Measurements from ENCODE around the gene PAPLN. TPM values are rescaled to one million over a fixed set of nuclear protein-coding genes. Genes with fewer than 3 reads are reported as not detected.
A peak's percentile ranks its signal among the peaks of the same experiment; 100 is the strongest.

PAPLN gene
- total and polyA plus RNA-seq, 4 donors, result 5.1 to 69.3 (median 25.3) TPM

DNA sequence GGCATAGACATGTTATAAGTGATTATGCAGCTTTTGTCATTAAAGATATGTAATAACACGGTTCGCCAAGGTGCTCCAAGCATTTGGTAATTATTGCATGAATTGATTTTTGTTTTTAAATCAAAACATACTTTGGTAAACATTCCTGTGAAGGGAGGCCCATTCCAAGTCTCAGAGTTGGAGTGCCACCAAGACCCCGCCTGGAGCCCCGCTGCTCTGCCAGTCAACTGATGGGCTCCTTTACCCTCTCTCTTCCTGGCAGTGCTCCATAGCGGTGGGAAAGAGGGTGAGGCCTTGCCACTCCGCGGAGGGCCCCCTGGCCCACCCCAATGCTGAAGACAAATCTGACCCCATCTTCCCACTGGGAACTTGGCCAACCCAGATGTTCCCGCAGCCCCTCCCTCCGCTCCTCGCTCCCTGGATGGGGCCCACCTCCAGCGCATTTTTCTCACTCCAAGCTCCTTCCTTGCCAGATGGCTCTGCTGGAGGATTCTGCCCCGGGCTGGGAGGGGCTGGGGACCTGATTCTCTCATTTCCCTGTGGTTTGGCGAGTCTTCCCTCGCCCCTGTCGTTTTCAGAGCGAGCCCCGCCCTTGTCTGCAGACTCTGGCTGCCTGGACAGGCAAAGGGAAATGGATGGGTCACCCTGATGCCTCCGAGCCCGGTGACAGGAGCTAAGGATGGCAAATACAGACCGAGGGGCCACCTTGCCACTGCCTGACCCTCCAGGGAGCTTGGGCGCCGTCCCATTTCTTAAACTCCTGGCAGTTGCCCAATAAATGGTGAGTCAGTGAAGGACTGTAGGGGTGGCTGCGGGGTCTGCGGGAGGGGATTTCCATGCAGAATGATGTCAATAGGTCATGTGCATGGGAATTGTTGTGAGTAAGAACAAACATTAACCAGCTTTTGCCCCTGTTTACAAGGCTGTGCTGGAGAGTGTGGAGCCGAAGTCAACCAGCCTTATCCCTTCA, 9.2 kb upstream of the PAPLN start:
- Histone ChIP-seq H3K4me3 (ENCODE audit: low read depth, low read length) (no peak overlapping the region), H3K27me3 (ENCODE audit: control insufficient read depth, insufficient read depth, low read length) (no peaks in the 10 kb centered on the region), H3K27ac (ENCODE audit: low read depth, low read length) (peak overlapping the region; percentile 22), H3K36me3 (ENCODE audit: control insufficient read depth, insufficient read depth, low read length) (peaks cover 12% of the 10 kb centered on the region), H3K9me3 (ENCODE audit: control insufficient read depth, insufficient read depth, low read length) (no peaks in the 10 kb centered on the region), H3K4me1 (ENCODE audit: control insufficient read depth, insufficient read depth, low read length) (peaks cover 15% of the 10 kb centered on the region)
- WGBS (ENCODE audit: insufficient coverage), result 25% methylated on average over 19 of the region's 25 CpGs
- DNase-seq (ENCODE audit: low read depth in 4 of 6, low spot score in 6 of 6), result peak in 2 of 6 donors; percentile 47 to 83

DNA sequence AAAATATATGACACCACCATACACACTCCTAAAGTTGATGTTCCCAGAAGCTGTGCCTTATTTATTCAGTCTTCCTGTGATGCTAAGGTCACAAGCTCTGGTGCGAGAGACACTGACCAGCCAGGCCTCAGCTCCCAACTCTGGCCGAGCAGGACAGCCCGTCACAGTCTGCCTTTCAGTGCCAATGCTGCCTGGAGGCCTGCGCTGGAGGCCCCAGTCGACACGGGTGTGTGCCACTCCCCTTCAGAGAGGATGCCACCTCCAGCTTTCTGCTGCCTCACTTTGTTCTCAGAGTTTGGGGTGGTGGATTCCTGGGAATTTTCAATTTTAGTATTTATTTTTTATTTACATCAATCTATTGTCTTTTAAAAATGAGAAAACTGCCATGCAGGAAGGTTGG, 7.3 kb upstream of the PAPLN start:
- H3K36me3 ChIP-seq (ENCODE audit: control insufficient read depth, insufficient read depth, low read length), result peaks cover 12% of the 10 kb centered on the region
- DNase-seq (ENCODE audit: low read depth in 4 of 6, low spot score in 6 of 6), result no peak
- no peak overlapping the region for H3K4me3 ChIP-seq (ENCODE audit: low read depth, low read length)
- peaks cover 16% of the 10 kb centered on the region for H3K27me3 ChIP-seq (ENCODE audit: control insufficient read depth, insufficient read depth, low read length)
- no peaks in the 10 kb centered on the region for H3K9me3 ChIP-seq (ENCODE audit: control insufficient read depth, insufficient read depth, low read length)
- WGBS (ENCODE audit: insufficient coverage), result 93% methylated on average over 3 of the region's 6 CpGs
- H3K4me1 ChIP-seq (ENCODE audit: control insufficient read depth, insufficient read depth, low read length), result peaks cover 17% of the 10 kb centered on the region
- no peak overlapping the region for H3K27ac ChIP-seq (ENCODE audit: low read depth, low read length)

- Histone ChIP-seq H3K27me3 (ENCODE audit: control insufficient read depth, insufficient read depth, low read length) (peaks cover 37% of the 10 kb centered on the region), H3K27ac (ENCODE audit: low read depth, low read length) (no peak overlapping the region), H3K36me3 (ENCODE audit: control insufficient read depth, insufficient read depth, low read length) (peaks cover 7% of the 10 kb centered on the region), H3K4me3 (ENCODE audit: low read depth, low read length) (no peak overlapping the region), H3K9me3 (ENCODE audit: control insufficient read depth, insufficient read depth, low read length) (no peaks in the 10 kb centered on the region), H3K4me1 (ENCODE audit: control insufficient read depth, insufficient read depth, low read length) (peaks cover 33% of the 10 kb centered on the region)
- no peak for DNase-seq (ENCODE audit: low read depth in 4 of 6, low spot score in 6 of 6)
- 67% methylated on average over 15 of the region's 19 CpGs for WGBS (ENCODE audit: insufficient coverage)
These were observed 5.1 kb upstream of the PAPLN start for GRCh38 chr14:73231981-73232851.

DNA sequence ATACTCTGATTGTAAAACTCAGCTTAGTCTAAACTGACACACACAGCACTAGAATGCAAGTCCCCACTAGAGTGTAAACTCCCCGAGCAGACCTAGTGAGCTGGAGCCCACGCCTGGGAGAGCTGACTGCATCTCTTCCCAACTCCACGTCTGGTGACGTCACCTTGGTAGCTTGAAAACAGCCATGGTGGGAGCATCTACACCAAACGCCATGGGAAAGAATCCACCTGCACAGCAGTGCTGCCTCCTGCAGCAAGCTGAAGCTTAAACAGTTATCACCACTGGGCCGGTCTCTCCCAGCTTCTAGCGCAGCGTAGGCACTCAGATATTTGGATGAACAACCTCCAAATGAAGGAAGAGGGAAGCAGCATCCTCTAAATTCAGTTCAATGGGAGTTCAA, 4.3 kb upstream of the PAPLN start:
- WGBS (ENCODE audit: insufficient coverage), result 84% methylated on average over 8 of the region's 8 CpGs
- no peak for DNase-seq (ENCODE audit: low read depth in 4 of 6, low spot score in 6 of 6)
- no peak overlapping the region for H3K4me3 ChIP-seq (ENCODE audit: low read depth, low read length)
- H3K4me1 ChIP-seq (ENCODE audit: control insufficient read depth, insufficient read depth, low read length), result peaks cover 33% of the 10 kb centered on the region
- H3K27me3 ChIP-seq (ENCODE audit: control insufficient read depth, insufficient read depth, low read length), result peaks cover 44% of the 10 kb centered on the region
- no peaks in the 10 kb centered on the region for H3K9me3 ChIP-seq (ENCODE audit: control insufficient read depth, insufficient read depth, low read length)
- H3K27ac ChIP-seq (ENCODE audit: low read depth, low read length), result no peak overlapping the region
- peaks cover 4% of the 10 kb centered on the region for H3K36me3 ChIP-seq (ENCODE audit: control insufficient read depth, insufficient read depth, low read length)

- H3K27ac ChIP-seq (ENCODE audit: low read depth, low read length), result no peak overlapping the region
- no peak overlapping the region for H3K4me3 ChIP-seq (ENCODE audit: low read depth, low read length)
- DNase-seq (ENCODE audit: low read depth in 4 of 6, low spot score in 6 of 6), result no peak
- 87% methylated on average over 9 of the region's 10 CpGs for WGBS (ENCODE audit: insufficient coverage)
- H3K27me3 ChIP-seq (ENCODE audit: control insufficient read depth, insufficient read depth, low read length), result peaks cover 50% of the 10 kb centered on the region
- no peaks in the 10 kb centered on the region for H3K36me3 ChIP-seq (ENCODE audit: control insufficient read depth, insufficient read depth, low read length)
- H3K9me3 ChIP-seq (ENCODE audit: control insufficient read depth, insufficient read depth, low read length), result no peaks in the 10 kb centered on the region
- H3K4me1 ChIP-seq (ENCODE audit: control insufficient read depth, insufficient read depth, low read length), result peaks cover 34% of the 10 kb centered on the region
These were observed 3.7 kb upstream of the PAPLN start for GRCh38 chr14:73233564-73233963.

DNA sequence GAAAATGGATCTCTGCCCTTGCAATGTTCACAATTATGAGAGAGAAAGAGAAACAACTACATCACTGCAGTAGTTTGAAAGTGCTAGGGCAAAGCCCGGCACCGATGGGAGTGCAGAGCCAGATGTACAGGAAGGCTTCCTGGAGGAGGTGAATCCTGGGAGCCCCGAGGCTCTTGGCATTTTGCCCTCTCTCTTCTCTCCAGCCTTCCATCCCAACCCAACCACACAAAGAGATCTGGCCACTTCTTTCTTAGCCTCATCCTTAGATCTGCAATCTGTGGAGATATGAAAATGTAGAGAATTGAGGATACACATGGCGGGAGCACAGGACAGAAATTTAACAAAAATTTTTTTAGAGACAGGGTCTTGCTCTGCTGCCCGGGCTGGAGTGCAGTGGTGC, 3.3 kb upstream of the PAPLN start:
- H3K4me3 ChIP-seq (ENCODE audit: low read depth, low read length), result no peak overlapping the region
- no peak overlapping the region for H3K27ac ChIP-seq (ENCODE audit: low read depth, low read length)
- H3K27me3 ChIP-seq (ENCODE audit: control insufficient read depth, insufficient read depth, low read length), result peaks cover 55% of the 10 kb centered on the region
- H3K36me3 ChIP-seq (ENCODE audit: control insufficient read depth, insufficient read depth, low read length), result no peaks in the 10 kb centered on the region
- no peaks in the 10 kb centered on the region for H3K9me3 ChIP-seq (ENCODE audit: control insufficient read depth, insufficient read depth, low read length)
- WGBS (ENCODE audit: insufficient coverage), result 84% methylated on average over 2 of the region's 5 CpGs
- peaks cover 39% of the 10 kb centered on the region for H3K4me1 ChIP-seq (ENCODE audit: control insufficient read depth, insufficient read depth, low read length)
- no peak for DNase-seq (ENCODE audit: low read depth in 4 of 6, low spot score in 6 of 6)

DNA sequence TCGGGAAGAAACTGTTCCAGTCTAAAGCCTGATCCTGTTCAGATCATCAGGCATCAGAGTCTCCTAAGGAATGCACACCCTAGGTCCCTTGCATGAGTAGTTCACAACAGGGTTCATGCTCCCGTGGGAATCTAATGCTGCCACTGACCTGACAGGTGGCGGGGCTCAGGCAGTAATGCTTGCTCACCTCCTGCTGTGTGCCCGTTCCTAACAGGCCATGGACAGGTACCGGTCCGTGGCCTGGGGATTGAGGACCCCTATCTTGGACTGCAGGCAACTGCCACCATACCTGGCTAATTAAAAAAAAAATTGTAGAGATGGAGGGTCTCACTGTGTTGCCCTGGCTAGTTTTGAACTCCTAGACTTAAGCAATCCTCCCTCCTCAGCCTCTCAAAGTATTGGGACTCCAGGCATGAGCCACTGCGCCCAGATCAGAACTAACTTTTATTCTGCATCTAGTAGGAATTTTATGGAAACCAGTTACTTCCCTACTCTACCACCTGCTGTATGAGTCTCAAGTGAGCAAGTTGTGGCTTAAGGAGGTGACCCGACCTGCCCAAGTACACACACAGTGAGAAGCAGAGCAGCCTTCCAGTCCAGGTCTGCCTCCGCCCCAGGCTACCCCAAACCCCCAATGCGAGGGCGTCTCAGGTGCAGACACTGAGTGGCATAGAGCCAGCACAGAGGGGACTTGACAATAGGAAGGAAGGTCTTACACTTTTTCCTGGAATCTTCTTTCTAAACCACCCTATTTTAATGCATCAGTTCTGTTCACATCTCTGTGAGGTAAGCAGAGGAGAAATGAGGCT, 2.5 kb upstream of the PAPLN start:
- Histone ChIP-seq H3K36me3 (ENCODE audit: control insufficient read depth, insufficient read depth, low read length) (no peaks in the 10 kb centered on the region), H3K9me3 (ENCODE audit: control insufficient read depth, insufficient read depth, low read length) (no peaks in the 10 kb centered on the region), H3K4me1 (ENCODE audit: control insufficient read depth, insufficient read depth, low read length) (peaks cover 46% of the 10 kb centered on the region), H3K4me3 (ENCODE audit: low read depth, low read length) (no peak overlapping the region), H3K27me3 (ENCODE audit: control insufficient read depth, insufficient read depth, low read length) (peaks cover 61% of the 10 kb centered on the region), H3K27ac (ENCODE audit: low read depth, low read length) (no peak overlapping the region)
- WGBS (ENCODE audit: insufficient coverage), result 66% methylated on average over 3 of the region's 11 CpGs
- DNase-seq (ENCODE audit: low read depth in 4 of 6, low spot score in 6 of 6), result no peak

GRCh38 chr14:73235531-73236155, 1.7 kb upstream of the PAPLN start:
- Histone ChIP-seq H3K36me3 (ENCODE audit: control insufficient read depth, insufficient read depth, low read length) (no peaks in the 10 kb centered on the region), H3K9me3 (ENCODE audit: control insufficient read depth, insufficient read depth, low read length) (no peaks in the 10 kb centered on the region), H3K4me1 (ENCODE audit: control insufficient read depth, insufficient read depth, low read length) (peaks cover 49% of the 10 kb centered on the region), H3K27ac (ENCODE audit: low read depth, low read length) (no peak overlapping the region), H3K4me3 (ENCODE audit: low read depth, low read length) (no peak overlapping the region), H3K27me3 (ENCODE audit: control insufficient read depth, insufficient read depth, low read length) (peaks cover 70% of the 10 kb centered on the region)
- DNase-seq (ENCODE audit: low read depth in 4 of 6, low spot score in 6 of 6), result peak in 2 of 6 donors; percentile 71 to 81
- no CpG with 5 or more reads among the region's 6 CpGs for WGBS (ENCODE audit: insufficient coverage)

GRCh38 chr14:73236157-73236556, 1.1 kb upstream of the PAPLN start:
- Histone ChIP-seq H3K9me3 (ENCODE audit: control insufficient read depth, insufficient read depth, low read length) (no peaks in the 10 kb centered on the region), H3K27me3 (ENCODE audit: control insufficient read depth, insufficient read depth, low read length) (peaks cover 75% of the 10 kb centered on the region), H3K36me3 (ENCODE audit: control insufficient read depth, insufficient read depth, low read length) (no peaks in the 10 kb centered on the region), H3K27ac (ENCODE audit: low read depth, low read length) (no peak overlapping the region), H3K4me1 (ENCODE audit: control insufficient read depth, insufficient read depth, low read length) (peaks cover 49% of the 10 kb centered on the region), H3K4me3 (ENCODE audit: low read depth, low read length) (no peak overlapping the region)
- WGBS (ENCODE audit: insufficient coverage), result 35% methylated on average over 9 of the region's 11 CpGs
- no peak for DNase-seq (ENCODE audit: low read depth in 4 of 6, low spot score in 6 of 6)
